ENCODE data around the gene TYSND1.

The TYSND1 gene

DNA sequence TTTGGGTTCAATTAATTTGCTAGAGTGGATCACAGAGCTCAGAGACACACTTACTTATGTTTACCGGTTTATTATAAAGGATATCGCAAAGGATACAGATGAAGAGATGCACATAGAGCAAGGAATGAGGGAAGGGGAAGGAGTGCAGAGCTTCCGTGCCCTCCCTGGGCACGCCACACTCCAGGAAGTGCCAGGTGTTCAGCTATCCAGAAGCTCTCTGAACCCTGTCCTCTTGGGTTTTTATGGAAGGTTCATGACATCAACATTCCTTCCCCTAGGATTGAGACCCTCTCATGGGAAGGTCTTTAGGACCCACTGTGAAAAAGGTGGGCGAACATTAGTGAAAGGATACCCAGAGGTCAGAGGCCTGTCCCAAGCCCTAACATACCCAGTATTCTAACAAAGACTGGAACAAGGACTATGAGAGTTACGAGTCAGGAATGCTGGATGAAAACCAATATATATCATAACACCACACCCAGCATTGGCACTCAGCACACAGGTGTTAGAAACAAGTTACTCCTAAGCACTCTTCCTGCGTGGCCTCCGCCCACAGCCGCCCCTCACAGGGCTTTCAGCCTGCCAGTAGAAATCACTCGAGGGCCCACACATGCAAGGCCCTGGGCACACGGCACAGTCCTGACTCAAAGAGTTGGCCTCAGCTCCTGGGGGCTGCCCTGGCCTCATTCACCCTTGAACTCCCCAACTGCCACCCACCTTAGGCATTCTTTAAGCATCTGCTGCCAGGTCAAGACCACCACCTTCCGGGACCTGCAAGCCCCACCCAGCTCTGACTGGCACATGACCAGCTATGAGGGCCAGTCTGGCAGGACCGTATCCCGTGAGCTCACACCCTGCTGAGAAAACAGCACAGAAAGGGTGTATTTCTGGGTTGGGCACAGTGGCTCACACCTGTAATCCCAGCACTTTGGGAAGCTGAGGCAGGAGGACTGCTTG is 8.3 kb downstream of the TYSND1 start:
- H3K27me3 ChIP-seq (ENCODE audit: control insufficient read depth in 5 of 5, insufficient read depth in 4 of 5, low read length in 5 of 5) = no peaks in the 10 kb centered on the region
- H3K4me1 ChIP-seq (ENCODE audit: control insufficient read depth in 5 of 5, insufficient read depth in 5 of 5, low read length in 5 of 5) = peaks cover 0 to 25% (median 14%) of the 10 kb centered on the region in 5 donors
- H3K4me3 ChIP-seq (ENCODE audit: low read depth in 1 of 5, low read length in 5 of 5) = no peak overlapping the region
- H3K9me3 ChIP-seq (ENCODE audit: control insufficient read depth in 5 of 5, low read length in 5 of 5) = no peaks in the 10 kb centered on the region
- H3K27ac ChIP-seq (ENCODE audit: low read depth, low read length) = no peak overlapping the region
- H3K36me3 ChIP-seq (ENCODE audit: control insufficient read depth in 5 of 5, insufficient read depth in 5 of 5, low read length in 5 of 5) = peaks cover 0 to 16% (median 9%) of the 10 kb centered on the region in 5 donors
- no peak overlapping the region for H3K9ac ChIP-seq (ENCODE audit: low read length in 5 of 5)

DNA sequence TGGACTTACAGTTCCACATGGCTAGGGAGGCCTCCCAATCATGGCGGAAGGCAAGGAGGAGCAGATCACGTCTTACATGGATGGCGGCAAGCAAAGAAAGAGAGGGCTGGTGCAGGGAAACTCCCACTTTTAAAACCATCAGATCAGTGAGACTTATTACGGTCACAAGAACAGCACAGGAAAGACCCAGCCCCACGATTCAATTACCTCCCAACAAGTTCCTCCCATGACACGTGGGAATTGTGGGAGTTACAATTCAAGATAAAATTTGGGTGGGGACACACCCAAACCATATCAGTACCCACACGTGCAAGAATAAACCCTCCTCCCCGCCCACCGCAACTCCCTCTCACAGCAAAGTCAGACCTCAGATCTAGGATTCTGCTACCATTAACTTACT is 9.4 kb downstream of the TYSND1 start:
- peaks cover 0 to 16% (median 9%) of the 10 kb centered on the region in 5 donors for H3K36me3 ChIP-seq (ENCODE audit: control insufficient read depth in 5 of 5, insufficient read depth in 5 of 5, low read length in 5 of 5)
- H3K27ac ChIP-seq (ENCODE audit: low read depth, low read length) = no peak overlapping the region
- H3K9ac ChIP-seq (ENCODE audit: low read length in 5 of 5) = no peak overlapping the region
- H3K4me1 ChIP-seq (ENCODE audit: control insufficient read depth in 5 of 5, insufficient read depth in 5 of 5, low read length in 5 of 5) = peaks cover 2 to 26% (median 18%) of the 10 kb centered on the region in 5 donors
- H3K9me3 ChIP-seq (ENCODE audit: control insufficient read depth in 5 of 5, low read length in 5 of 5) = no peaks in the 10 kb centered on the region
- no peaks in the 10 kb centered on the region for H3K27me3 ChIP-seq (ENCODE audit: control insufficient read depth in 5 of 5, insufficient read depth in 4 of 5, low read length in 5 of 5)
- H3K4me3 ChIP-seq (ENCODE audit: low read depth in 1 of 5, low read length in 5 of 5) = no peak overlapping the region

DNA sequence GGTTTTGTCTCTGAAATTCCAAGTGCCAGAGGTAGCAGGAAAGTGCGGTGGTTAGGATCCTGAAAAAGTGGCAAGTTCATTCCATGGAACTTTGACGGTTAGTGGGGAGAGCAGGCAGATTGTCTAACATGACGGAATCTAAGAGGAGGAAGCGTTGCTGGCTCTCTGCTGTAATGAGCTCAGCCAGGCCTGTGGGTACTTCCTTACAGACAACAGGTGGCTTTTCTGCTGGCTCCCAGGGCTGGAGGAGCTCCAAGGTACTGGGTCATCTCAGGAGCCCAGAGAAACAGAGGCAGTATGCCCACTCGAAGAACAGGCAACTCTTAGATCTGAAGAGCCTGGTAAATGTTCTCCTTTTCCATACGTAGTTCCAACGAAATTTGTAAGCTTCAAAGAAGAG is 10.8 kb downstream of the TYSND1 start:
- H3K9me3 ChIP-seq (ENCODE audit: control insufficient read depth in 5 of 5, low read length in 5 of 5) = no peaks in the 10 kb centered on the region
- H3K4me3 ChIP-seq (ENCODE audit: low read depth in 1 of 5, low read length in 5 of 5) = no peak overlapping the region
- H3K9ac ChIP-seq (ENCODE audit: low read length in 5 of 5) = no peak overlapping the region
- H3K36me3 ChIP-seq (ENCODE audit: control insufficient read depth in 5 of 5, insufficient read depth in 5 of 5, low read length in 5 of 5) = peaks cover 0 to 16% (median 9%) of the 10 kb centered on the region in 5 donors
- peaks cover 6 to 39% (median 30%) of the 10 kb centered on the region in 5 donors for H3K4me1 ChIP-seq (ENCODE audit: control insufficient read depth in 5 of 5, insufficient read depth in 5 of 5, low read length in 5 of 5)
- H3K27ac ChIP-seq (ENCODE audit: low read depth, low read length) = no peak overlapping the region
- H3K27me3 ChIP-seq (ENCODE audit: control insufficient read depth in 5 of 5, insufficient read depth in 4 of 5, low read length in 5 of 5) = no peaks in the 10 kb centered on the region

DNA sequence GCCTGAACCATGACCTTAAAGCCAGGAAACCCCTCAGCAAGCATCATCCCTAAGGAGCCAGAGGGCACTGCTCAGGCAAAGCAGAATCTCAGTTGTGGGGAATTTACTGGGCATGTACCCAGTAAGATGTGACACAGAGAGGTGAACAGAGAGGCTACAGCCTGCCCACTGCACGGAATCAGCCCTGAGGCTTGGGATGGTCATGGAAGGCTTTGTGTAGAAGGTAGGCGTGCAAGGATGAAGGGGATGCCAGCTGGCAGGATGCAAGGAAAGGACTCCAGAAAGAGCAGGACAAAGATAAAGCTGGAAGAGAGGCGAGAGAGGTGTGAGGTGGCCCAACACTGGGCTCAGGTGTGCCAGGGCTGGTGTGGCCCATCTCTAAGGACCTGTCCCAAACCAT is 11.5 kb downstream of the TYSND1 start:
- Histone ChIP-seq H3K9ac (ENCODE audit: low read length in 5 of 5) (no peak overlapping the region), H3K4me3 (ENCODE audit: low read depth in 1 of 5, low read length in 5 of 5) (no peak overlapping the region), H3K4me1 (ENCODE audit: control insufficient read depth in 5 of 5, insufficient read depth in 5 of 5, low read length in 5 of 5) (peaks cover 6 to 46% (median 36%) of the 10 kb centered on the region in 5 donors)

DNA sequence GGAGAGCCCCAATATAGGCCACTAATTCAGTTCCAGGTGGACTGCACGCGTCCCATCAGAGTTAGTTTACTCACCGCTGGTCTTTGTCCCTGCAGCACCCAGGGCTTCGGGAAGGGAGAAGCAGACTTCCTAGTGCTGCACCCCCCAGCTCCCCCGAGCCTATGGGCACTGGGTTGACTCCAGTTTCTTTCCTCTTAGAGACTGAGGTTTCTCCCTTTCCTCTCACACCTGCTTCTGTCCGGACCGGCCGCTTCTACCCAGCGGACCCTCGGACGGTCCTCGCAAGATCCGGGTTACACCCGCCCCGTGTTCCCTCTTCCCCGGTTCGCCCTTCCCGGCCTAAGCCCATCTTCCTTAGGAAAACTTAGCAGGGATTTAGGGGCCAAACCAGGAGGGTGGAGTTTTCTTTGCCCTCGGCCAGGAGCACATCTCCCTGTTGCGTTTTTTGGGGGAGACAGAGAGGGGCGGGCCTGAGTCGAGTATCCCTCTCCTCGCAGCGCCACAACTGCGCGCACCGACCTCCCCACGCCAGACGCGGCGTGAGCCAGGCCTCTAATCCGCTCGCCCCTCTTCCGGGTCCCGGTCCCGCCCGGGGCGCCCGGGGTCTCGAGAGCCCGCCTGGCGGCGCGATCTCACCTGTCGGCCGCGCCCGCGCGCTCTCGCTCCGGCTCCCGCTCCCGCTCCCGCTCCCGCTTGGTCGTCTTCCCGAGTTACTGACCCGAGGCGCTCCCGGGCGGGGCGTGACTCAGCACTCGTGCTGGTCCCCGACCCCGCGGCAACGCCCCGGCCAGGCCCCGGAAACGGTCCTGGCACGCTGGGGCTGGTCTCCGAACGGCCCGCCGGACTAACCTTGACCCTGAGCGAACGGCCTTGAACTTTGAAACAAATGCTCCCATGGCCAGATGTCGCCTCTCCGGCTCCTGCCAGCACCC is 14.1 kb downstream of the TYSND1 start, which contains the start of gene AIFM2:
Gene AIFM2, minus strand, starts transcription at position 728 of the 932 bp plus-strand sequence. CDS start 8,741 bp downstream, outside the sequence.
- peaks cover 6 to 61% (median 52%) of the 10 kb centered on the region in 5 donors for H3K4me1 ChIP-seq (ENCODE audit: control insufficient read depth in 5 of 5, insufficient read depth in 5 of 5, low read length in 5 of 5)
- H3K4me3 ChIP-seq (ENCODE audit: low read depth in 1 of 5, low read length in 5 of 5) = peak within 1 kb of the TSS; percentile 76 to 93 (median 89)
- H3K27me3 ChIP-seq (ENCODE audit: control insufficient read depth in 5 of 5, insufficient read depth in 4 of 5, low read length in 5 of 5) = no peaks in the 10 kb centered on the region
- peaks cover 0 to 5% (median 4%) of the 10 kb centered on the region in 5 donors for H3K36me3 ChIP-seq (ENCODE audit: control insufficient read depth in 5 of 5, insufficient read depth in 5 of 5, low read length in 5 of 5)
- H3K9ac ChIP-seq (ENCODE audit: low read length in 5 of 5) = peak within 1 kb of the TSS; percentile 73 to 96 (median 92)
- peak within 1 kb of the TSS; percentile 99 for H3K27ac ChIP-seq (ENCODE audit: low read depth, low read length)
- H3K9me3 ChIP-seq (ENCODE audit: control insufficient read depth in 5 of 5, low read length in 5 of 5) = no peaks in the 10 kb centered on the region

More for the DNA sequence above, 11.5 kb downstream of the TYSND1 start:
- no peaks in the 10 kb centered on the region for H3K27me3 ChIP-seq (ENCODE audit: control insufficient read depth in 5 of 5, insufficient read depth in 4 of 5, low read length in 5 of 5)
- H3K36me3 ChIP-seq (ENCODE audit: control insufficient read depth in 5 of 5, insufficient read depth in 5 of 5, low read length in 5 of 5) = peaks cover 0 to 14% (median 9%) of the 10 kb centered on the region in 5 donors
- H3K27ac ChIP-seq (ENCODE audit: low read depth, low read length) = no peak overlapping the region
- no peaks in the 10 kb centered on the region for H3K9me3 ChIP-seq (ENCODE audit: control insufficient read depth in 5 of 5, low read length in 5 of 5)

DNA sequence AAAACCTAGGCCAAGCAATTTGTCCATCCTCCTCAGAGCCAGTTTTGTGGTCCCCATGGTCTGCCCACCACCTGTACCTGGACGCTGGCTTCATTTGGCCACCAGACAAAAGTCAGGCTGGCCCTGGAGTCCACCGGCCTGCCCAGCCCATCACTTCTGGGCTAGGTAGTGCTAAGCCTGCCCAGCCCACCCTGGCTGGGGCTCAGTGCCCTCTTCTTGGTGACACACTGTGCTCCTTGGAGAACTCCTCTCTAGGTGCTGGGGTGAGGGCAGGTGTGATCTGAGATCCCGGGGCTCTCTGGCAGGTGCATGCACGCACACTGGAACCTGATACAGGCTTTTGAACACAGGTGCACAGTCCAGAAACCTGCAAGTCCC is 15.0 kb downstream of the TYSND1 start:
- peaks cover 0 to 14% (median 4%) of the 10 kb centered on the region in 5 donors for H3K36me3 ChIP-seq (ENCODE audit: control insufficient read depth in 5 of 5, insufficient read depth in 5 of 5, low read length in 5 of 5)
- peak overlapping the region; percentile 76 to 93 (median 89) for H3K4me3 ChIP-seq (ENCODE audit: low read depth in 1 of 5, low read length in 5 of 5)
- peaks cover 8 to 65% (median 58%) of the 10 kb centered on the region in 5 donors for H3K4me1 ChIP-seq (ENCODE audit: control insufficient read depth in 5 of 5, insufficient read depth in 5 of 5, low read length in 5 of 5)
- no peaks in the 10 kb centered on the region for H3K9me3 ChIP-seq (ENCODE audit: control insufficient read depth in 5 of 5, low read length in 5 of 5)
- no peaks in the 10 kb centered on the region for H3K27me3 ChIP-seq (ENCODE audit: control insufficient read depth in 5 of 5, insufficient read depth in 4 of 5, low read length in 5 of 5)
- H3K27ac ChIP-seq (ENCODE audit: low read depth, low read length) = peak overlapping the region; percentile 99
- peak overlapping the region; percentile 65 to 96 (median 92) for H3K9ac ChIP-seq (ENCODE audit: low read length in 5 of 5)

DNA sequence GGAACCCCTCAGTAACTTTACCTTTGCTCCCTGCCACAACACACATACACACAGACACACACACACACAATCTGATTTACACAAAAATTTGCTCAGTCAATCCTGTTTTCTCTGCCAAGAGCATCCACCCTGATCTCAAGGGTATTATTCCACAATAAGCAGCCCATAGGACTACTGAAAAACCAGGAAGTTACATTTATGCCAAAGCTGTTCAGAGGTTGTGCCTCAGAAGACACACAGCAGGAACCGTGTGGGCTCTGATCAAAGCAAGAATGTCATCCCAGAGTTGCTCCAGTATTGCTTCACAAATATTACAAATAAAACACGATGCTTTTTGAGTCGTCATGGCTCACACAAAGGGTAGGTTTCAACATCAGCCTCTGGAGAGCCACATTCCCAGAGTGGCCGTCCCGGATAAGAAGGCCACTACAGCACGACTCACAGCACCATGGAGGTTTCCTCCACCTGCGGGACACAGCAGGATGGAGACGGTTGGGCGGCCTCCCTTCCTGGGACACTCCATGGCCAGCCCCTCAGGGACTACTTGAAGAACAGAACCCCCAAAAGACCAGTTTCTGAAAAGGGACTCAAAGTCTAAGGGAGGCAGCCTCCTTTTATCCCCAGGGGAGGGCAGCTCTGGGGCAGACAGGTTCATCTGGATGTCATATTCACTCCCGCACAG is 15.5 kb downstream of the TYSND1 start:
- Histone ChIP-seq H3K36me3 (ENCODE audit: control insufficient read depth in 5 of 5, insufficient read depth in 5 of 5, low read length in 5 of 5) (peaks cover 0 to 14% (median 4%) of the 10 kb centered on the region in 5 donors), H3K9me3 (ENCODE audit: control insufficient read depth in 5 of 5, low read length in 5 of 5) (no peaks in the 10 kb centered on the region), H3K27ac (ENCODE audit: low read depth, low read length) (peak overlapping the region; percentile 99), H3K4me1 (ENCODE audit: control insufficient read depth in 5 of 5, insufficient read depth in 5 of 5, low read length in 5 of 5) (peaks cover 8 to 70% (median 63%) of the 10 kb centered on the region in 5 donors), H3K9ac (ENCODE audit: low read length in 5 of 5) (peak overlapping the region; percentile 65 to 96 (median 92)), H3K4me3 (ENCODE audit: low read depth in 1 of 5, low read length in 5 of 5) (peak overlapping the region; percentile 76 to 93 (median 89)), H3K27me3 (ENCODE audit: control insufficient read depth in 5 of 5, insufficient read depth in 4 of 5, low read length in 5 of 5) (no peaks in the 10 kb centered on the region)

DNA sequence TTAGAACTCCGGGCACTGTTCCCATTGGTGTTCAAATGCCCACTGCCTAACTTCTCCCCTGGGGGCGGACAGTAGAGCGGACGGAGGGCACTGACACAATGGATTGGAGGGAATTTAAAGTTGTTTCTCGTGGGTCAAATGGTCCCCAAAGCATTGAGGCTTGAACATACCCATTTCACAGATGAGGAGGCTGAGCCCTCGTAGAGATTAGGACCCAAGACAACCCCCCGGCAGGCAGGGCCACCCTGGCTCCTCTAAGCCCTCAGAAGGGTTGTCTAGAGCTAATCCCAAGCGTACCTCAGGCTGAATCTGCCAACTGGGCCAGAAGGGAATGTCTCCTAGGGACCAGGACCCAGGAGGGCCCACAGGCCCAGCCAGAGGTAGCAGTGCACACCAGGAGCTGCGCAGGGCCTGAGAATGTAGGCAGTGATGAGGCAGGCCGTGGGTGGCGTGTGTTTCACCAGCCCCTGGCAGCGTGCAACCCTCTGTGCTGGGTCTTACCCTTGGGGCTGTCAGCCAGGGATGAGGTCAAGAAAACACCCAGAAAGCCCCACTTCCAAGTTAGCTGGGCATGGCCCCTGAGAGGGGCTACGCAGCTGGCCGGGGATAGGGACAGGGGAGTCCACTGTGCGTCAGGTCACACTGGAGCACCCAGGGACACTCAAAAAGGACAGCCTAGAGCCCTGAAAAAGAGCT is 19.7 kb downstream of the TYSND1 start:
- Histone ChIP-seq H3K27me3 (ENCODE audit: control insufficient read depth in 5 of 5, insufficient read depth in 4 of 5, low read length in 5 of 5) (no peaks in the 10 kb centered on the region), H3K9me3 (ENCODE audit: control insufficient read depth in 5 of 5, low read length in 5 of 5) (no peaks in the 10 kb centered on the region), H3K27ac (ENCODE audit: low read depth, low read length) (peak overlapping the region; percentile 98), H3K36me3 (ENCODE audit: control insufficient read depth in 5 of 5, insufficient read depth in 5 of 5, low read length in 5 of 5) (peaks cover 0 to 33% (median 23%) of the 10 kb centered on the region in 5 donors), H3K4me3 (ENCODE audit: low read depth in 1 of 5, low read length in 5 of 5) (peak overlapping the region in 1 of 5 donors; percentile 9), H3K9ac (ENCODE audit: low read length in 5 of 5) (peak overlapping the region; percentile 5 to 65 (median 53)), H3K4me1 (ENCODE audit: control insufficient read depth in 5 of 5, insufficient read depth in 5 of 5, low read length in 5 of 5) (peaks cover 6 to 80% (median 69%) of the 10 kb centered on the region in 5 donors)

Data from subcutaneous abdominal adipose tissue (tissue), 5 donors.